PC-9 (cell line): ENCODE measurements around the gene MTCL3.
A peak's percentile ranks its signal among the peaks of the same experiment; 100 is the strongest.

ENCODE experiments used
- BruUV-seq: library from RNA; stranded (reverse); fragments of 400-500 nt; replicated peaks from 2 replicates; lab custom pipeline; 2021; lab: Mats Ljungman, UMichigan
- CTCF ChIA-PET: fragments of 300-600 bp; sonication (Branson Sonifier 250); formaldehyde crosslinking; loops from one replicate; lab custom pipeline; 2022; ENCODE audit warnings: antibody characterized with exemption; lab: Charles Lee
- POLR2A ChIA-PET: fragments of 300-600 bp; sonication (Branson Sonifier 250); formaldehyde crosslinking; loops from one replicate; lab custom pipeline; 2022; ENCODE audit warnings: antibody characterized with exemption; ENCODE audit not compliant: unreplicated experiment; lab: Charles Lee
- DNase-seq, 2 experiments: peaks; one replicate each; pipeline versions ENCODE4 v3.0.0 to v3.0.0-alpha.2; 2015 to 2022; ENCODE audit warnings: mixed read lengths in 1 of 2
- H2AFZ ChIP-seq: fragments of 200-600 bp; sonication (generic); 2 replicates; pipeline ENCODE4 v1.8.1; 2017; ENCODE audit warnings: antibody characterized with exemption
- H3F3A ChIP-seq: fragments of 200-600 bp; sonication (generic); 2 replicates; pipeline ENCODE4 v1.8.1; 2017; ENCODE audit warnings: antibody characterized with exemption, mild to moderate bottlenecking, low read depth; ENCODE audit not compliant: insufficient read depth
- H3K27ac ChIP-seq: fragments of 200-600 bp; sonication (generic); 2 replicates; pipeline ENCODE4 v1.6.1; 2016; ENCODE audit warnings: mixed run types
- H3K27me3 ChIP-seq: fragments of 200-600 bp; sonication (generic); 2 replicates; pipeline ENCODE4 v1.6.1; 2016; ENCODE audit warnings: low read depth, mixed run types; ENCODE audit not compliant: insufficient read depth
- H3K36me3 ChIP-seq: fragments of 200-600 bp; sonication (generic); 2 replicates; pipeline ENCODE4 v1.6.1; 2016; ENCODE audit warnings: low read depth, mixed run types
- H3K4me1 ChIP-seq: fragments of 200-600 bp; sonication (generic); replicated peaks from 2 replicates; pipeline ENCODE4 v1.6.1; 2016; ENCODE audit warnings: mixed run types; ENCODE audit not compliant: insufficient read depth
- H3K4me2 ChIP-seq: fragments of 200-600 bp; sonication (generic); 2 replicates; pipeline ENCODE4 v1.6.1; 2017; ENCODE audit warnings: mixed run types
- H3K4me3 ChIP-seq: fragments of 200-600 bp; sonication (generic); 2 replicates; pipeline ENCODE4 v1.6.1; 2016; ENCODE audit warnings: mixed run types
- H3K79me2 ChIP-seq: fragments of 200-600 bp; sonication (generic); 2 replicates; pipeline ENCODE4 v1.6.1; 2017; ENCODE audit warnings: low read depth, mixed run types
- H3K9me2 ChIP-seq: fragments of 200-600 bp; sonication (generic); 2 replicates; pipeline ENCODE4 v1.8.1; 2017; ENCODE audit warnings: mild to moderate bottlenecking; ENCODE audit not compliant: insufficient read depth
- H3K9me3 ChIP-seq: fragments of 200-600 bp; sonication (generic); 2 replicates; pipeline ENCODE4 v1.8.1; 2016; ENCODE audit warnings: low read depth; ENCODE audit not compliant: insufficient read depth
- H4K20me1 ChIP-seq: fragments of 200-600 bp; sonication (generic); 2 replicates; pipeline ENCODE4 v1.8.1; 2017; ENCODE audit not compliant: insufficient read depth
- EZH2 ChIP-seq: fragments of 200-600 bp; sonication (generic); IDR thresholded peaks from 2 replicates; pipeline ENCODE4 v1.8.0; 2017; ENCODE audit warnings: antibody characterized with exemption, low read depth
- intact Hi-C: fragments of 100-400 bp; cut with micrococcal nuclease; formaldehyde crosslinking; loops from one replicate; pipeline ENCODE4 v1.10.0; 2022; ENCODE audit not compliant: unreplicated experiment
- TF ChIP-seq, protein P1 (sequence below): fragments of 200-600 bp; sonication (generic); conservative IDR thresholded peaks from 2 replicates; pipeline ENCODE4 v1.6.1; 2017; ENCODE audit warnings: mixed run types, antibody characterized with exemption, mild to moderate bottlenecking, moderate library complexity

The MTCL3 gene

GRCh38 chr6:127547215-127547614 lies 28.1 kb upstream of the MTCL3 start:
- Histone ChIP-seq H3K27me3 (no peaks in the 10 kb centered on the region), H3K9me3 (no peaks in the 10 kb centered on the region; the same call in 1 of the 2 replicates), H3K4me1 (peaks cover 13% of the 10 kb centered on the region), H3K36me3 (no peaks in the 10 kb centered on the region), H2AFZ (no peak overlapping the region), H3F3A (no peaks in the 10 kb centered on the region), H3K4me2 (no peak overlapping the region), H3K27ac (no peak overlapping the region), H3K9me2 (no peaks in the 10 kb centered on the region), H3K79me2 (no peaks in the 10 kb centered on the region), H3K4me3 (no peak overlapping the region), H4K20me1 (no peaks in the 10 kb centered on the region)
- TF ChIP-seq, protein P1, sequence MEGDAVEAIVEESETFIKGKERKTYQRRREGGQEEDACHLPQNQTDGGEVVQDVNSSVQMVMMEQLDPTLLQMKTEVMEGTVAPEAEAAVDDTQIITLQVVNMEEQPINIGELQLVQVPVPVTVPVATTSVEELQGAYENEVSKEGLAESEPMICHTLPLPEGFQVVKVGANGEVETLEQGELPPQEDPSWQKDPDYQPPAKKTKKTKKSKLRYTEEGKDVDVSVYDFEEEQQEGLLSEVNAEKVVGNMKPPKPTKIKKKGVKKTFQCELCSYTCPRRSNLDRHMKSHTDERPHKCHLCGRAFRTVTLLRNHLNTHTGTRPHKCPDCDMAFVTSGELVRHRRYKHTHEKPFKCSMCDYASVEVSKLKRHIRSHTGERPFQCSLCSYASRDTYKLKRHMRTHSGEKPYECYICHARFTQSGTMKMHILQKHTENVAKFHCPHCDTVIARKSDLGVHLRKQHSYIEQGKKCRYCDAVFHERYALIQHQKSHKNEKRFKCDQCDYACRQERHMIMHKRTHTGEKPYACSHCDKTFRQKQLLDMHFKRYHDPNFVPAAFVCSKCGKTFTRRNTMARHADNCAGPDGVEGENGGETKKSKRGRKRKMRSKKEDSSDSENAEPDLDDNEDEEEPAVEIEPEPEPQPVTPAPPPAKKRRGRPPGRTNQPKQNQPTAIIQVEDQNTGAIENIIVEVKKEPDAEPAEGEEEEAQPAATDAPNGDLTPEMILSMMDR, result no peak
- no peak for TF ChIP-seq EZH2
- no TSS peak for BruUV-seq
- intact Hi-C loops, result no loop called here
- ChIA-PET CTCF (no interaction called here), POLR2A (no interaction called here)
- DNase-seq, result no peak

- Histone ChIP-seq H3K9me3 (no peaks in the 10 kb centered on the region), H3K4me1 (no peaks in the 10 kb centered on the region), H2AFZ (no peak overlapping the region), H3K4me2 (no peak overlapping the region), H3K9me2 (no peaks in the 10 kb centered on the region), H3K36me3 (no peaks in the 10 kb centered on the region), H3K79me2 (no peaks in the 10 kb centered on the region), H3F3A (no peaks in the 10 kb centered on the region), H3K4me3 (no peak overlapping the region), H3K27me3 (no peaks in the 10 kb centered on the region), H4K20me1 (no peaks in the 10 kb centered on the region), H3K27ac (no peak overlapping the region)
- ChIA-PET CTCF (interaction anchor here (0.6 to 1.9 kb wide), 6 partner anchors 12 to 395 kb away, joined by 3 to 9 read pairs (median 7); no protein-coding TSS in a partner anchor), POLR2A (no interaction called here)
- no peak for TF ChIP-seq EZH2
- TF ChIP-seq, protein P1, result peak; percentile 77
- peak in 1 of 2 experiments; percentile 40 for DNase-seq
- BruUV-seq, result no TSS peak
- intact Hi-C loops, result loop anchor here (1.0 to 2.0 kb wide), 2 partner anchors 74 to 236 kb away; no protein-coding TSS in a partner anchor
Observed at GRCh38 chr6:127539272-127539671, 20.1 kb upstream of the MTCL3 start.

- H2AFZ ChIP-seq, result no peak overlapping the region
- no peaks in the 10 kb centered on the region for H3K9me3 ChIP-seq
- no peaks in the 10 kb centered on the region for H3F3A ChIP-seq
- H3K4me3 ChIP-seq, result no peak overlapping the region
- no TSS peak for BruUV-seq
- no peaks in the 10 kb centered on the region for H3K36me3 ChIP-seq
- ChIA-PET CTCF (interaction anchor here (0.6 to 1.9 kb wide), 7 partner anchors 12 to 395 kb away, joined by 3 to 11 read pairs (median 7); no protein-coding TSS in a partner anchor), POLR2A (interaction anchor here (0.6 to 0.7 kb wide), 2 partner anchors 100 to 104 kb away, joined by 4 to 12 read pairs; no protein-coding TSS in a partner anchor)
- no peak overlapping the region for H3K27ac ChIP-seq
- no peaks in the 10 kb centered on the region for H3K79me2 ChIP-seq
- no peak for TF ChIP-seq EZH2
- TF ChIP-seq, protein P1, result no peak
- intact Hi-C loops, result loop anchor here (1.0 to 2.0 kb wide), 2 partner anchors 74 to 236 kb away; no protein-coding TSS in a partner anchor
- H3K27me3 ChIP-seq, result no peaks in the 10 kb centered on the region
- H3K4me2 ChIP-seq, result no peak overlapping the region
- DNase-seq, result no peak
- no peaks in the 10 kb centered on the region for H3K4me1 ChIP-seq
- no peaks in the 10 kb centered on the region for H4K20me1 ChIP-seq
- H3K9me2 ChIP-seq, result no peaks in the 10 kb centered on the region
Observed at GRCh38 chr6:127538750-127539264, 19.7 kb upstream of the MTCL3 start.
